Stomach (tissue), 9 donors: ENCODE results near the gene AP1S3. TPM values are rescaled to one million over a fixed set of nuclear protein-coding genes. Genes with fewer than 3 reads are reported as not detected.

Experiments
- DNase-seq, 2 donors: peaks; one replicate each; pipeline versions ENCODE4 v3.0.0 to v3.0.0-alpha.2; 2013 to 2019
- H3K27ac ChIP-seq, 5 donors: fragments of 200-600 bp in 4 of 5; sonication (generic) in 4 of 5; one replicate each; pipeline ENCODE4 v1.5.1; 2013 to 2019; ENCODE audit warnings: mild to moderate bottlenecking in 1 of 5, moderate library complexity in 1 of 5
- H3K27me3 ChIP-seq, 3 donors: fragments of 200-600 bp; sonication (generic); one replicate each; pipeline ENCODE4 v1.5.1; 2017 to 2019; ENCODE audit warnings: mixed run types in 1 of 3
- H3K36me3 ChIP-seq, 4 donors: fragments of 200-600 bp; sonication (generic); 1 replicate in 3 of 4; 2 replicates in 1 of 4; pipeline ENCODE4 v1.5.1; 2016 to 2019
- H3K4me1 ChIP-seq, 4 donors: fragments of 200-600 bp; sonication (generic); one replicate each; pipeline ENCODE4 v1.5.1; 2016 to 2019
- H3K4me3 ChIP-seq, 4 donors: fragments of 200-600 bp; sonication (generic) in 3 of 4; one replicate each; pipeline ENCODE4 v1.5.1; 2016 to 2019; ENCODE audit warnings: mild to moderate bottlenecking in 1 of 4
- H3K9me3 ChIP-seq, 4 donors: fragments of 200-600 bp; sonication (generic); one replicate each; pipeline ENCODE4 v1.5.1; 2016 to 2019
- EP300 ChIP-seq: sonication (generic); formaldehyde crosslinking; IDR thresholded peaks from one replicate; pipeline ENCODE4 v1.6.1; 2017; ENCODE audit warnings: antibody characterized with exemption
- POLR2A ChIP-seq, 4 donors: fragments of 450-650 bp; IDR thresholded peaks; one replicate each; pipeline ENCODE4 v1.6.1; 2016; ENCODE audit warnings: antibody characterized with exemption in 4 of 4, control low read depth in 2 of 4, mild to moderate bottlenecking in 1 of 4, moderate library complexity in 1 of 4
- POLR2AphosphoS5 ChIP-seq, 3 donors: sonication (generic); formaldehyde crosslinking; IDR thresholded peaks; one replicate each; pipeline ENCODE4 v1.6.1; 2016; ENCODE audit warnings: antibody characterized with exemption in 3 of 3
- WGBS, 5 donors: extraction: QIAGEN DNeasy Blood & Tissue Kit in 3 of 5; methylation state at CpG; one replicate each; pipeline versions ENCODE4 v1.1.5 to v1.1.7; 2013 to 2018; 5-methylcytosine and 5-hydroxymethylcytosine counted together
- intact Hi-C: fragments of 100-400 bp; cut with DNase I; formaldehyde crosslinking; loops from one replicate; pipeline ENCODE4 v1.15.1; 2023; ENCODE audit warnings: low total_unique reads
- polyA plus RNA-seq, 3 donors: library from polyadenylated mRNA; stranded (reverse); fragments of 200-250 nt; gene quantifications; one replicate each; pipeline ENCODE4 v1.2.3, GENCODE V29; 2013
- total RNA-seq, 5 donors: library from RNA; depleted of rRNA; stranded (reverse); fragments of >200 nt; gene quantifications; one replicate each; pipeline versions ENCODE4 v1.1.0 to v1.2.3, GENCODE V29; 2014 to 2016
- TF ChIP-seq, protein P1 (sequence below), 7 experiments: fragments of 450-650 bp in 4 of 7; fragments of 200-600 bp in 3 of 7; sonication (generic) in 3 of 7; IDR thresholded peaks; one replicate each; pipeline ENCODE4 v1.5.1; 2016 to 2019; ENCODE audit warnings: antibody characterized with exemption in 7 of 7, control low read depth in 2 of 7, mild to moderate bottlenecking in 1 of 7
- donor health status: healthy with polysubstance abuse.
- donor health status: Bipolar disorder and iron deficiency.
- donor health status: healthy.

Gene AP1S3
- total and polyA plus RNA-seq, 8 donors = 1.5 to 18.2 (median 6.1) TPM; not detected in 2

DNA sequence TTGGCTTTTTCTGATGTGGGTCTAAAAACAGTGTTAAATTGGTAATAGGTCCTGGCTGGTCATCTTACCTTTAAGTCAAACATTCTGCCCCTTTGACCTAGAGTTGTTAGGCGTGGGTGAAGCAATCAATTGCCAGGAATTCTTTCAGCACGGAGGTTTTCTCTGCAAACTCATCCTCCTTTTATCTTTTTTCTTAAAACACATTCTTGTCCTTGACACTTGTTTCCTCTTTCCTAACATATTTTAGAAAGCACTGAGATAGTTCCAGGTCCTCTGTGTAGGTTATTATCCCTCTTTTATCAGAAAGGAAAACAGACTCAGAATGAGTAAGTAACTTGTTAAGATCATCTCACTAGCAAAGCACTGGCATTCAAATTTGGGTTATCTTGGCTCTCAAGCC is 18.6 kb upstream of the AP1S3 start:
- no peak for DNase-seq
- 43 to 51% (median 47%) methylated on average over 2 of the region's 2 CpGs for WGBS, 5 donors
- peaks cover 0 to 12% (median 0%) of the 10 kb centered on the region in 4 donors for H3K36me3 ChIP-seq
- no peak overlapping the region for H3K27ac ChIP-seq
- no peak overlapping the region for H3K4me3 ChIP-seq
- no peaks in the 10 kb centered on the region for H3K27me3 ChIP-seq
- TF ChIP-seq POLR2AphosphoS5 (IDR thresholded peaks at IDR 0.05) (no peak), POLR2A (IDR thresholded peaks at IDR 0.05) (no peak), EP300 (no peak)
- TF ChIP-seq, protein P1, sequence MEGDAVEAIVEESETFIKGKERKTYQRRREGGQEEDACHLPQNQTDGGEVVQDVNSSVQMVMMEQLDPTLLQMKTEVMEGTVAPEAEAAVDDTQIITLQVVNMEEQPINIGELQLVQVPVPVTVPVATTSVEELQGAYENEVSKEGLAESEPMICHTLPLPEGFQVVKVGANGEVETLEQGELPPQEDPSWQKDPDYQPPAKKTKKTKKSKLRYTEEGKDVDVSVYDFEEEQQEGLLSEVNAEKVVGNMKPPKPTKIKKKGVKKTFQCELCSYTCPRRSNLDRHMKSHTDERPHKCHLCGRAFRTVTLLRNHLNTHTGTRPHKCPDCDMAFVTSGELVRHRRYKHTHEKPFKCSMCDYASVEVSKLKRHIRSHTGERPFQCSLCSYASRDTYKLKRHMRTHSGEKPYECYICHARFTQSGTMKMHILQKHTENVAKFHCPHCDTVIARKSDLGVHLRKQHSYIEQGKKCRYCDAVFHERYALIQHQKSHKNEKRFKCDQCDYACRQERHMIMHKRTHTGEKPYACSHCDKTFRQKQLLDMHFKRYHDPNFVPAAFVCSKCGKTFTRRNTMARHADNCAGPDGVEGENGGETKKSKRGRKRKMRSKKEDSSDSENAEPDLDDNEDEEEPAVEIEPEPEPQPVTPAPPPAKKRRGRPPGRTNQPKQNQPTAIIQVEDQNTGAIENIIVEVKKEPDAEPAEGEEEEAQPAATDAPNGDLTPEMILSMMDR (IDR thresholded peaks at IDR 0.05) = no peak
- peaks cover 4 to 11% (median 8%) of the 10 kb centered on the region in 4 donors for H3K4me1 ChIP-seq
- no peaks in the 10 kb centered on the region for H3K9me3 ChIP-seq
- intact Hi-C loops = no loop called here

DNA sequence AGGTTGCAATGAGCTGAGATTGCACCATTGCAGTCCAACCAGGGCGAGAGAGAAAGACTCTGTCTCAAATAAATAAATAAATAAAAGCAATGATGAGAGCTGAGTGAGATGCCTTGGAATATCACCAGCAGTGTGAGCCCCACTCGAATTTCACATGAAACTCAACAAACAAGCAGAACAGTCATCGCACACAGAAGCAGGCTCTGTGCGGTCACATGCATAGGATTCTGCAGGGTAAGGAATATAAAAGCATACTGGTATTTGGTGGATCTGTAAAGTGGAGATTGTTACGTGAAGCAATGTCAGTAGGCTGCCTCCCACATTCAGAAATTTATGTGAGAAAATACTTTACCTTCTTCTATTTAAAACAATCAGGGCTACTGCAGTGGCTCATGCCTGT is 18.0 kb upstream of the AP1S3 start:
- Histone ChIP-seq H3K4me3 (no peak overlapping the region), H3K4me1 (peaks cover 0 to 7% (median 3%) of the 10 kb centered on the region in 4 donors), H3K9me3 (no peaks in the 10 kb centered on the region), H3K36me3 (peaks cover 0 to 16% (median under 1%) of the 10 kb centered on the region in 4 donors), H3K27me3 (no peaks in the 10 kb centered on the region), H3K27ac (no peak overlapping the region)
- intact Hi-C loops = no loop called here
- 84 to 88% (median 84%) methylated on average over 5 of the region's 5 CpGs for WGBS, 5 donors
- DNase-seq = no peak
- TF ChIP-seq POLR2A (IDR thresholded peaks at IDR 0.05) (no peak), POLR2AphosphoS5 (IDR thresholded peaks at IDR 0.05) (no peak)
- TF ChIP-seq, protein P1 (IDR thresholded peaks at IDR 0.05) = no peak

DNA sequence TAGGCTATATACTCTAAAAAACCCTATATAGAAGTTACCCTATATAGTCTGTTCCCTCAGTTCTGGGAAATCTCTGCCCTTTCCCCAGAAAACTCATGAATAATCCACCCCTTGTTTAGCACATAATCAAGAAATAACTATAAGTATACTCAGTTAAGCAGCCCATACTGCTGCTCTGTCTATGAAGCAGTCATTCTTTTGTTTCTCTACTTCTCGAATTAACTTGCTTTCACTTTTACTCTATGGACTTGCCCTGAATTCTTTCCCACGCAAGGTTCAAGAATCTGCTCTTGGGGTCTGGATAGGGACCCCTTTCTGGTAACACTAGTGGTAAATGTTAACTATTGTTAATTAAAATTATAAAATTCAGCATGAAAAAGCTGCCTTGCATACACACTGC is 17.4 kb upstream of the AP1S3 start:
- WGBS, 5 donors = 54 to 70% (median 60%) methylated on average over 2 of the region's 2 CpGs
- H3K27me3 ChIP-seq = no peaks in the 10 kb centered on the region
- intact Hi-C loops = no loop called here
- no peak for DNase-seq
- TF ChIP-seq POLR2AphosphoS5 (IDR thresholded peaks at IDR 0.05) (no peak), POLR2A (IDR thresholded peaks at IDR 0.05) (no peak), EP300 (no peak)
- H3K4me1 ChIP-seq = peaks cover 0 to 6% (median 2%) of the 10 kb centered on the region in 4 donors
- H3K36me3 ChIP-seq = peaks cover 0 to 22% (median 3%) of the 10 kb centered on the region in 4 donors
- H3K4me3 ChIP-seq = no peak overlapping the region
- H3K9me3 ChIP-seq = no peaks in the 10 kb centered on the region
- H3K27ac ChIP-seq = no peak overlapping the region

DNA sequence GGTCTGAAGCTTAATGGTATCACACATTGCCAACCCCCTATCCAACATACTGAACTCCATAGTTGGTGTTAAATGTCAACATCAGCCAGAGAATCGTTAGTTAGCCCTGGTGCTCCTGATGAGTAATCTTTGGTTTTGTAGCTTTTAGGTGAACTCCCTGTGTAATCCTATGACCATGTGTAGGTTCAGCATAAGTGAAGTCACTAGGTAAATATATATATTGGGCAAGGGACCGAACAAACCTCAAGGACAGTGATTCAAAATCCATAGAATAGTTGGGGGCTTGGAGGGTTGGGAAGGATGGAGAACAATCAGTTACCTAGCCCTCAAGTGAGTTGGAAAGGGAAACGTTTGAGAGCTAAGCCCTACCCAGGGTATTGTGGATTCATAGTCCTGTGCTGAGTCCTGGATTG is 16.0 kb upstream of the AP1S3 start:
- H3K4me1 ChIP-seq = peaks cover 0 to 5% (median 0%) of the 10 kb centered on the region in 4 donors
- H3K27ac ChIP-seq = no peak overlapping the region
- intact Hi-C loops = no loop called here
- TF ChIP-seq, protein P1 (IDR thresholded peaks at IDR 0.05) = no peak
- TF ChIP-seq EP300 = no peak
- TF ChIP-seq POLR2AphosphoS5 (IDR thresholded peaks at IDR 0.05) = no peak
- no peak for TF ChIP-seq POLR2A (IDR thresholded peaks at IDR 0.05)
- no peak for DNase-seq
- peaks cover 0 to 3% (median 0%) of the 10 kb centered on the region in 4 donors for H3K9me3 ChIP-seq
- H3K27me3 ChIP-seq = no peaks in the 10 kb centered on the region
- 64 to 80% (median 68%) methylated on average over 3 of the region's 3 CpGs for WGBS, 5 donors
- H3K4me3 ChIP-seq = no peak overlapping the region
- peaks cover 0 to 24% (median 5%) of the 10 kb centered on the region in 4 donors for H3K36me3 ChIP-seq

GRCh38 chr2:223852281-223852795 is 15.0 kb upstream of the AP1S3 start:
- intact Hi-C loops = no loop called here
- Histone ChIP-seq H3K9me3 (peaks cover 0 to 3% (median 0%) of the 10 kb centered on the region in 4 donors), H3K4me1 (peaks cover 0 to 5% (median 0%) of the 10 kb centered on the region in 4 donors), H3K4me3 (no peak overlapping the region), H3K27ac (no peak overlapping the region), H3K27me3 (no peaks in the 10 kb centered on the region), H3K36me3 (peaks cover 0 to 24% (median 6%) of the 10 kb centered on the region in 4 donors)
- no peak for DNase-seq
- WGBS, 5 donors = 73 to 89% (median 75%) methylated on average over 3 of the region's 3 CpGs
- TF ChIP-seq EP300 (no peak), POLR2A (IDR thresholded peaks at IDR 0.05) (no peak), POLR2AphosphoS5 (IDR thresholded peaks at IDR 0.05) (no peak)
- TF ChIP-seq, protein P1 (IDR thresholded peaks at IDR 0.05) = no peak
